Astrocyte (in vitro differentiated cells and primary cell): Measurements from ENCODE around the gene FGF19.

Source experiments
- EZH2 ChIP-seq: IDR thresholded peaks from 2 replicates; pipeline ENCODE4 v1.6.1; 2012; ENCODE audit warnings: mild to moderate bottlenecking, low read length, inconsistent platforms; ENCODE audit not compliant: insufficient read depth
- TF ChIP-seq, protein P1 (sequence below): IDR thresholded peaks from 2 replicates; pipeline ENCODE4 v1.5.1; 2011; ENCODE audit warnings: low read depth, mild to moderate bottlenecking, inconsistent platforms, low read length, moderate library complexity; ENCODE audit not compliant: insufficient read depth

DNA sequence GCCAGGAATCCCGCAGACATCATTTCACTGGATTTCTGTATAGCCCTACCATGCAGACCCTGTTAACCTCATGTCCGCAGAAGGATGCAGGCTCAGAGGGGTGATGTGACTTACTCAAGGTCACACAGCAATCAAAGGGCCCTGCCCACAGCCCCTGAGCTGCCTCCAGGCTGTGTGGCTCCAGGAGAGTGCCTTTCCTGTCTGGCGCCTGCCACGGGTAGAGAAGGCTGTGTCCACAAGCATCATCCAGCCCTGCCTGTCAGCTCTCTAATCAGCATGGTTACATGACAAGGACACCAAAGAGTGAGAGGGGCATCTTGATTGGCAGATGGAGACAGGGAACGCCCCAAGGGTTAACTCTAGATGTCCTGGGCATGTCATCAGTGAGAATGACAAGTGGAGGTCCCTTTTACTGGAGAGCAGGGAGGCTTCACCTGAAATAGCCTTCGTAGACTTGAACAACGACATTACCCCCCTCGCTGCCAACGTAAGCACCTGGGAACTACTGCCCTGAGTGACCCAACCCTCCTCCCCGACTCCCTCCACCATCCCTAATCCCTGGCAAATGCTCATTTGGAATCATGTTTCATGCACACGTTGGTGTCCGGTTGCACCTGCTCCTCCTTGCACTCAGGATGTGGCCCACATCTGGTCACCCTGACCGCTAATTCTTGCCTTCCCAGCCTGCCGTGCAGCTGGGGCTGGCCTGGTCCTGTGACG lies 6.9 kb downstream of the FGF19 start:
- TF ChIP-seq, protein P1, sequence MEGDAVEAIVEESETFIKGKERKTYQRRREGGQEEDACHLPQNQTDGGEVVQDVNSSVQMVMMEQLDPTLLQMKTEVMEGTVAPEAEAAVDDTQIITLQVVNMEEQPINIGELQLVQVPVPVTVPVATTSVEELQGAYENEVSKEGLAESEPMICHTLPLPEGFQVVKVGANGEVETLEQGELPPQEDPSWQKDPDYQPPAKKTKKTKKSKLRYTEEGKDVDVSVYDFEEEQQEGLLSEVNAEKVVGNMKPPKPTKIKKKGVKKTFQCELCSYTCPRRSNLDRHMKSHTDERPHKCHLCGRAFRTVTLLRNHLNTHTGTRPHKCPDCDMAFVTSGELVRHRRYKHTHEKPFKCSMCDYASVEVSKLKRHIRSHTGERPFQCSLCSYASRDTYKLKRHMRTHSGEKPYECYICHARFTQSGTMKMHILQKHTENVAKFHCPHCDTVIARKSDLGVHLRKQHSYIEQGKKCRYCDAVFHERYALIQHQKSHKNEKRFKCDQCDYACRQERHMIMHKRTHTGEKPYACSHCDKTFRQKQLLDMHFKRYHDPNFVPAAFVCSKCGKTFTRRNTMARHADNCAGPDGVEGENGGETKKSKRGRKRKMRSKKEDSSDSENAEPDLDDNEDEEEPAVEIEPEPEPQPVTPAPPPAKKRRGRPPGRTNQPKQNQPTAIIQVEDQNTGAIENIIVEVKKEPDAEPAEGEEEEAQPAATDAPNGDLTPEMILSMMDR: no peak
- no peak for TF ChIP-seq EZH2
